Spleen (tissue), 11 donors: ENCODE data around the gene EFNA5. TPM values are rescaled to one million over a fixed set of nuclear protein-coding genes. Genes with fewer than 3 reads are reported as not detected.

Source experiments
- DNase-seq: peaks from one replicate; pipeline ENCODE4 v3.0.0-alpha.2; 2020
- H3K27ac ChIP-seq, 8 donors: fragments of 200-600 bp; sonication (generic) in 7 of 8; 1 replicate in 4 of 8; 2 replicates in 4 of 8; pipeline versions ENCODE4 v1.5.0 to v1.8.0; 2016 to 2021; ENCODE audit warnings: inconsistent platforms in 4 of 8, mild to moderate bottlenecking in 4 of 8, moderate library complexity in 1 of 8
- H3K27me3 ChIP-seq, 7 donors: fragments of 200-600 bp; sonication (generic) in 6 of 7; replicated peaks in 1 of 7; 1 replicate in 4 of 7; 2 replicates in 3 of 7; pipeline versions ENCODE4 v1.5.0 to v1.8.0; 2016 to 2021; ENCODE audit warnings: inconsistent platforms in 3 of 7, mild to moderate bottlenecking in 1 of 7
- H3K36me3 ChIP-seq, 6 donors: fragments of 200-600 bp; sonication (generic) in 5 of 6; 1 replicate in 4 of 6; 2 replicates in 2 of 6; pipeline versions ENCODE4 v1.5.0 to v1.8.0; 2016 to 2021; ENCODE audit warnings: inconsistent platforms in 2 of 6
- H3K4me1 ChIP-seq, 6 donors: fragments of 200-600 bp; sonication (generic) in 5 of 6; 1 replicate in 3 of 6; 2 replicates in 3 of 6; pipeline versions ENCODE4 v1.5.0 to v1.8.0; 2016 to 2021; ENCODE audit warnings: inconsistent platforms in 3 of 6
- H3K4me3 ChIP-seq, 8 donors: fragments of 200-600 bp; sonication (generic) in 7 of 8; 1 replicate in 4 of 8; 2 replicates in 4 of 8; pipeline versions ENCODE4 v1.5.0 to v1.8.0; 2016 to 2021; ENCODE audit warnings: inconsistent platforms in 4 of 8, mild to moderate bottlenecking in 4 of 8, moderate library complexity in 2 of 8
- H3K9me3 ChIP-seq, 8 donors: fragments of 200-600 bp; sonication (generic) in 7 of 8; 1 replicate in 4 of 8; 2 replicates in 4 of 8; pipeline versions ENCODE4 v1.5.0 to v1.8.0; 2016 to 2021; ENCODE audit warnings: inconsistent platforms in 4 of 8
- POLR2A ChIP-seq, 3 donors: fragments of 450-650 bp; IDR thresholded peaks; one replicate each; pipeline ENCODE4 v1.5.1; 2017; ENCODE audit warnings: antibody characterized with exemption in 3 of 3, mild to moderate bottlenecking in 1 of 3
- POLR2AphosphoS5 ChIP-seq, 3 donors: sonication (generic); formaldehyde crosslinking; IDR thresholded peaks; one replicate each; pipeline ENCODE4 v1.5.1; 2017; ENCODE audit warnings: antibody characterized with exemption in 3 of 3
- WGBS, 5 donors: extraction: QIAGEN DNeasy Blood & Tissue Kit in 3 of 5; methylation state at CpG; one replicate each; pipeline versions ENCODE4 v1.1.5 to v1.1.7; 2013 to 2018; 5-methylcytosine and 5-hydroxymethylcytosine counted together
- intact Hi-C: fragments of 100-400 bp; cut with DNase I; formaldehyde crosslinking; loops from one replicate; pipeline ENCODE4 v1.15.0; 2023; ENCODE audit warnings: low total_unique reads
- polyA plus RNA-seq, 3 donors: library from polyadenylated mRNA; stranded (reverse); fragments of 200-250 nt; gene quantifications; one replicate each; pipeline ENCODE4 v1.2.1, GENCODE V29; 2013
- total RNA-seq, 7 donors: library from RNA; depleted of rRNA in 3 of 7; stranded (reverse); fragments of >200 nt in 3 of 7; fragmentation: NEBNext Ultra II Directional in 4 of 7; extraction: Animal tissue kit (Norgen Biotek cat#: 25700) in 4 of 7; gene quantifications; one replicate each; pipeline versions ENCODE4 v1.1.0 to v1.2.1, GENCODE V29; 2016 to 2021
- TF ChIP-seq, protein P1 (sequence below), 11 experiments: fragments of 200-600 bp in 7 of 11; fragments of 450-650 bp in 4 of 11; sonication (generic) in 4 of 11; IDR thresholded peaks in 8 of 11; conservative IDR thresholded peaks in 3 of 11; 1 replicate in 7 of 11; 2 replicates in 4 of 11; pipeline versions ENCODE4 v1.4.0 to v1.8.0; 2016 to 2021; ENCODE audit warnings: antibody characterized with exemption in 11 of 11, inconsistent platforms in 4 of 11, mild to moderate bottlenecking in 1 of 11
- donor health status: healthy with polysubstance abuse.
- donor health status: DM: no; HTN: no; CAD: no; lungs with moderate emphysema.
- donor health status: DM: no; HTN: no; CAD: no.
- donor health status: Bipolar disorder and iron deficiency.
- donor health status: healthy.
- donor health status: DM: no; HTN: no; CAD: no.
- donor health status: DM: yes; HTN: yes; CAD: no.

Gene EFNA5
- total and polyA plus RNA-seq, 10 donors = 0.33 to 29.0 (median 12.2) TPM

- no peaks in the 10 kb centered on the region for H3K27me3 ChIP-seq
- H3K4me1 ChIP-seq = no peaks in the 10 kb centered on the region
- intact Hi-C loops = no loop called here
- H3K4me3 ChIP-seq = no peak overlapping the region
- 87 to 94% (median 90%) methylated on average over 7 of the region's 7 CpGs for WGBS, 5 donors
- no peak overlapping the region for H3K27ac ChIP-seq
- no peak for DNase-seq
- no peaks in the 10 kb centered on the region for H3K9me3 ChIP-seq
- TF ChIP-seq POLR2A (IDR thresholded peaks at IDR 0.05) (no peak), POLR2AphosphoS5 (IDR thresholded peaks at IDR 0.05) (no peak)
- TF ChIP-seq, protein P1, sequence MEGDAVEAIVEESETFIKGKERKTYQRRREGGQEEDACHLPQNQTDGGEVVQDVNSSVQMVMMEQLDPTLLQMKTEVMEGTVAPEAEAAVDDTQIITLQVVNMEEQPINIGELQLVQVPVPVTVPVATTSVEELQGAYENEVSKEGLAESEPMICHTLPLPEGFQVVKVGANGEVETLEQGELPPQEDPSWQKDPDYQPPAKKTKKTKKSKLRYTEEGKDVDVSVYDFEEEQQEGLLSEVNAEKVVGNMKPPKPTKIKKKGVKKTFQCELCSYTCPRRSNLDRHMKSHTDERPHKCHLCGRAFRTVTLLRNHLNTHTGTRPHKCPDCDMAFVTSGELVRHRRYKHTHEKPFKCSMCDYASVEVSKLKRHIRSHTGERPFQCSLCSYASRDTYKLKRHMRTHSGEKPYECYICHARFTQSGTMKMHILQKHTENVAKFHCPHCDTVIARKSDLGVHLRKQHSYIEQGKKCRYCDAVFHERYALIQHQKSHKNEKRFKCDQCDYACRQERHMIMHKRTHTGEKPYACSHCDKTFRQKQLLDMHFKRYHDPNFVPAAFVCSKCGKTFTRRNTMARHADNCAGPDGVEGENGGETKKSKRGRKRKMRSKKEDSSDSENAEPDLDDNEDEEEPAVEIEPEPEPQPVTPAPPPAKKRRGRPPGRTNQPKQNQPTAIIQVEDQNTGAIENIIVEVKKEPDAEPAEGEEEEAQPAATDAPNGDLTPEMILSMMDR (IDR thresholded peaks at IDR 0.05 in 8 of 11, conservative IDR thresholded peaks at IDR 0.05 in 3 of 11) = no peak
- no peaks in the 10 kb centered on the region for H3K36me3 ChIP-seq
These were observed 155.1 kb downstream of the EFNA5 start for GRCh38 chr5:107515521-107516080.

GRCh38 chr5:107514305-107514704, 156.4 kb downstream of the EFNA5 start:
- Histone ChIP-seq H3K4me3 (no peak overlapping the region), H3K4me1 (no peaks in the 10 kb centered on the region), H3K27ac (no peak overlapping the region), H3K9me3 (no peaks in the 10 kb centered on the region), H3K36me3 (no peaks in the 10 kb centered on the region), H3K27me3 (no peaks in the 10 kb centered on the region)
- intact Hi-C loops = no loop called here
- DNase-seq = no peak
- WGBS, 5 donors = 74 to 94% (median 81%) methylated on average over 2 of the region's 2 CpGs
- no peak for TF ChIP-seq POLR2AphosphoS5 (IDR thresholded peaks at IDR 0.05)
- TF ChIP-seq, protein P1 (IDR thresholded peaks at IDR 0.05 in 8 of 11, conservative IDR thresholded peaks at IDR 0.05 in 3 of 11) = no peak
- no peak for TF ChIP-seq POLR2A (IDR thresholded peaks at IDR 0.05)

DNA sequence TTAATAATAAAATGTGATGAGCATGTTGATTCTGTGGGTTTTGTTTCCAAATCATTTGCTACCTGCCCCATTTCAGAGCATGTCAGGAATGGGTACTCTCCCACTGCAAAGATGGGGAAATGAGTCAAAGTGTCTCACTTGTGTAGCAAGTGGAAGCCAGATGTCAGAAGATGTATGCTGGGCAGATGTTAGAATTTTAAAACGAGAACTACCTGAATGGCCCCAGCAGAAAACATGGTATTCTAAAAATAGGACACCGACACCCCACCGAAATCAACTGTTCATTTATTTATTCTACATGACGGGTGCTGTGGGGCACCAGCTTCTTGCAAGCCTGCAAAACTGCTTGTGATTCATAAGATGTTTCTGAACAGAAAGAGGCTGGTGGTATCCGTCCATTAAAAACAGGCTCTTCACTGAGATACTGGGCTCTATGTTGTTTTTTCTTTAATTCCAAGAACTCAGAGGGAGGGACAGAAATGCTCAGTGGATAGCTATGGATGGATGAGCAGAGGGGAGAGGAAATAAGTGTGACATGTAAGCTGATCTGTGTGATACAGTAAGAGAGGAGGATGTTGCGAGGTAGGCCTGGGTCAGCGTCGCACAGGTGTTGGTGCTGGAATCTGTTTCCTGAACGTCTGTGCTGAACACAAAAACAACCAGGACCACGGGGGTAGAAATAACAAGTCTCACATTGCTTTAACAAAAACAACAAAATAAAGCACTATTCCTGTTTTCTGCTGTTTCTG, 157.2 kb downstream of the EFNA5 start:
- 52 to 77% (median 65%) methylated on average over 10 of the region's 10 CpGs for WGBS, 5 donors
- intact Hi-C loops = no loop called here
- H3K4me1 ChIP-seq = no peaks in the 10 kb centered on the region
- H3K36me3 ChIP-seq = no peaks in the 10 kb centered on the region
- no peak overlapping the region for H3K4me3 ChIP-seq
- TF ChIP-seq POLR2A (IDR thresholded peaks at IDR 0.05) = no peak
- no peak for TF ChIP-seq POLR2AphosphoS5 (IDR thresholded peaks at IDR 0.05)
- TF ChIP-seq, protein P1 (IDR thresholded peaks at IDR 0.05 in 8 of 11, conservative IDR thresholded peaks at IDR 0.05 in 3 of 11) = no peak
- H3K27me3 ChIP-seq = no peaks in the 10 kb centered on the region
- no peak overlapping the region for H3K27ac ChIP-seq
- DNase-seq = no peak
- H3K9me3 ChIP-seq = no peaks in the 10 kb centered on the region

- no peaks in the 10 kb centered on the region for H3K36me3 ChIP-seq
- H3K27ac ChIP-seq = no peak overlapping the region
- no peaks in the 10 kb centered on the region for H3K4me1 ChIP-seq
- WGBS, 5 donors = 86 to 94% (median 88%) methylated on average over 3 of the region's 3 CpGs
- TF ChIP-seq, protein P1 (IDR thresholded peaks at IDR 0.05 in 8 of 11, conservative IDR thresholded peaks at IDR 0.05 in 3 of 11) = no peak
- TF ChIP-seq POLR2A (IDR thresholded peaks at IDR 0.05) = no peak
- no peak for TF ChIP-seq POLR2AphosphoS5 (IDR thresholded peaks at IDR 0.05)
- no peak for DNase-seq
- no peaks in the 10 kb centered on the region for H3K27me3 ChIP-seq
- no peaks in the 10 kb centered on the region for H3K9me3 ChIP-seq
- intact Hi-C loops = no loop called here
- H3K4me3 ChIP-seq = no peak overlapping the region
These were observed 158.7 kb downstream of the EFNA5 start for GRCh38 chr5:107512029-107512428.
